ENCODE results near the gene KIF5B. TPM values are rescaled to one million over a fixed set of nuclear protein-coding genes. Genes with fewer than 3 reads are reported as not detected.
"Not testable (repeated sequence)": the region's sequence is repeated elsewhere in the genome, so short reads cannot be mapped to it uniquely, and the experiment has no call there.

The KIF5B gene
- total and polyA plus RNA-seq, 2 donors (not counting 1 experiment from before 2014, with no cell fraction given): 109 to 160 TPM

DNA sequence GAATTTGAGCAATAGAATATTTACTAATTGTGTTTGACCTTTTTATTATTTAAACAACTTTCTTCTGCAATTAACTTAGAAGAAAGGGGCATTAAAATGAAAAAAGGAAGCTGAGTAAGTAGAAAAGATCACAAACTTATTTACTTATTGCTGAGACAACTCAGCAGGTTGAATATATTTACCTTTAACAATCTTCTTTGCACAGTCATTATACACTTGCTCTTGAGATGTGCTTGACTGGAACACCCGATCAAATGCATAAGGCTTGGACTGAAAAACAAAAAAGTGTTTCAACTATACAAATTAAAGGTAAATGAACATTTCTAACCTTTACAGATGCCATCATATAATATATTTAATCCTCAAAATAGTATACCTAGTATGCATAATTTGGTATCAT lies 7.9 kb downstream of the KIF5B start:
- Histone ChIP-seq H3K27ac (ENCODE audit: insufficient read depth, low read length) (no peak overlapping the region), H3K4me2 (ENCODE audit: extremely low read depth, insufficient read depth, low read length) (no peak overlapping the region), H3K4me1 (ENCODE audit: control insufficient read depth, extremely low read depth, insufficient read depth, low read length) (peaks cover 7% of the 10 kb centered on the region), H3K4me3 (replicated peaks in 1 of 4; ENCODE audit: control extremely low read depth in 1 of 4, insufficient read depth in 1 of 4, low read depth in 3 of 4, low read length in 4 of 4) (no peak overlapping the region), H3K9me3 (ENCODE audit: control insufficient read depth, insufficient read depth, low read depth, low read length) (no peaks in the 10 kb centered on the region), H3K9ac (ENCODE audit: insufficient read depth, low read length) (no peak overlapping the region), H3K36me3 (ENCODE audit: control insufficient read depth, insufficient read depth, low read length) (peaks cover 7% of the 10 kb centered on the region), H3K27me3 (ENCODE audit: control insufficient read depth, insufficient read depth, low read length) (no peaks in the 10 kb centered on the region), H2AFZ (ENCODE audit: low read length) (no peak overlapping the region), H3K79me2 (ENCODE audit: control insufficient read depth, insufficient read depth, low read length) (peaks cover 100% of the 10 kb centered on the region), H4K20me1 (ENCODE audit: control insufficient read depth, extremely low read depth, insufficient read depth, low read length) (peaks cover 3% of the 10 kb centered on the region)
- no peak for TF ChIP-seq EZH2 (IDR thresholded peaks at IDR 0.05; ENCODE audit: low read length, missing control alignments)
- TF ChIP-seq, protein P1, sequence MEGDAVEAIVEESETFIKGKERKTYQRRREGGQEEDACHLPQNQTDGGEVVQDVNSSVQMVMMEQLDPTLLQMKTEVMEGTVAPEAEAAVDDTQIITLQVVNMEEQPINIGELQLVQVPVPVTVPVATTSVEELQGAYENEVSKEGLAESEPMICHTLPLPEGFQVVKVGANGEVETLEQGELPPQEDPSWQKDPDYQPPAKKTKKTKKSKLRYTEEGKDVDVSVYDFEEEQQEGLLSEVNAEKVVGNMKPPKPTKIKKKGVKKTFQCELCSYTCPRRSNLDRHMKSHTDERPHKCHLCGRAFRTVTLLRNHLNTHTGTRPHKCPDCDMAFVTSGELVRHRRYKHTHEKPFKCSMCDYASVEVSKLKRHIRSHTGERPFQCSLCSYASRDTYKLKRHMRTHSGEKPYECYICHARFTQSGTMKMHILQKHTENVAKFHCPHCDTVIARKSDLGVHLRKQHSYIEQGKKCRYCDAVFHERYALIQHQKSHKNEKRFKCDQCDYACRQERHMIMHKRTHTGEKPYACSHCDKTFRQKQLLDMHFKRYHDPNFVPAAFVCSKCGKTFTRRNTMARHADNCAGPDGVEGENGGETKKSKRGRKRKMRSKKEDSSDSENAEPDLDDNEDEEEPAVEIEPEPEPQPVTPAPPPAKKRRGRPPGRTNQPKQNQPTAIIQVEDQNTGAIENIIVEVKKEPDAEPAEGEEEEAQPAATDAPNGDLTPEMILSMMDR (conservative IDR thresholded peaks at IDR 0.05 in 1 of 2, IDR thresholded peaks at IDR 0.05 in 1 of 2; ENCODE audit: low read depth in 1 of 2, low read length in 2 of 2): no peak
- no peak for DNase-seq (ENCODE audit: low read depth in 2 of 2)

DNA sequence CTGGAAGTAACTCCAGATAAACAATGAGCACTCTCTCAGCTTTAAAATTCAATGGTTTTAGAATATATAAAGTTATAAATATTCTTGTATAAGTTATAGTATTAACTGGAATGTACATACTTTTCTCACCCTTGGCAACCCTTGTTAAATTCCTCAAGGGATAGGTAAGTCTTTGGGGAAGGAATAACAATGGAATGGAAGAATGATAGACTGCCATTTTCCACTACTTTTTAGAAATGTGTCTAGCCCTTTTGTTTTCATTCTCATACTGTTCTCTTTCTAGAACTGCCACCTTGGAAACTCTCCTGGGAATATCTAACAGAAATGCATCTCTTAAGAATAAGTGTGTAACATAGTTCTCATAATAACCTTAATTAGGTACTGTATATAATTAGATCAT lies 8.3 kb downstream of the KIF5B start:
- peaks cover 8% of the 10 kb centered on the region for H3K4me1 ChIP-seq (ENCODE audit: control insufficient read depth, extremely low read depth, insufficient read depth, low read length)
- no peaks in the 10 kb centered on the region for H3K27me3 ChIP-seq (ENCODE audit: control insufficient read depth, insufficient read depth, low read length)
- no peak overlapping the region for H3K4me3 ChIP-seq (replicated peaks in 1 of 4; ENCODE audit: control extremely low read depth in 1 of 4, insufficient read depth in 1 of 4, low read depth in 3 of 4, low read length in 4 of 4)
- H4K20me1 ChIP-seq (ENCODE audit: control insufficient read depth, extremely low read depth, insufficient read depth, low read length): peaks cover 3% of the 10 kb centered on the region
- no peak overlapping the region for H3K9ac ChIP-seq (ENCODE audit: insufficient read depth, low read length)
- H3K9me3 ChIP-seq (ENCODE audit: control insufficient read depth, insufficient read depth, low read depth, low read length): no peaks in the 10 kb centered on the region
- H3K27ac ChIP-seq (ENCODE audit: insufficient read depth, low read length): no peak overlapping the region
- peaks cover 7% of the 10 kb centered on the region for H3K36me3 ChIP-seq (ENCODE audit: control insufficient read depth, insufficient read depth, low read length)
- TF ChIP-seq, protein P1 (conservative IDR thresholded peaks at IDR 0.05 in 1 of 2, IDR thresholded peaks at IDR 0.05 in 1 of 2; ENCODE audit: low read depth in 1 of 2, low read length in 2 of 2): no peak
- no peak for TF ChIP-seq EZH2 (IDR thresholded peaks at IDR 0.05; ENCODE audit: low read length, missing control alignments)
- no peak overlapping the region for H2AFZ ChIP-seq (ENCODE audit: low read length)
- H3K4me2 ChIP-seq (ENCODE audit: extremely low read depth, insufficient read depth, low read length): no peak overlapping the region
- peaks cover 99% of the 10 kb centered on the region for H3K79me2 ChIP-seq (ENCODE audit: control insufficient read depth, insufficient read depth, low read length)
- DNase-seq (ENCODE audit: low read depth in 2 of 2): peak in 1 of 2 donors; percentile 45

DNA sequence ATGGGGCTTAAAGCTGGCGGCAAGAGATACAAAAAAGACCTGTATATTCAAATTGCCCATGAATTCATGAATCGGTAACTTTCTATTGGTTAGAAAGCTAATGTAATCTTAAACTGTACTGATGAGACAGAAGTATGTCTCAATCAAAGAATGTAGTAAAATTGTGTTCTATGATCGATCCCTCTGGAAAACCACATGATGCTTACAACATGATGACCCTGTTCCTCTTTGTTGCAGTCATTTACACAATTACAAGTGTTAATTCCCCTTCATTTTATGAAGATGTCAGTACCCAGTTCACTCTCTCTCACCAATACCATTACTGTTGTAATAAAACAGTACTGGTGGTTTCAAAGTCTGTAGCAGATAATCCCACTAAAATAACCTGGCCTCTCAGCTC lies 10.1 kb downstream of the KIF5B start:
- no peak for TF ChIP-seq EZH2 (IDR thresholded peaks at IDR 0.05; ENCODE audit: low read length, missing control alignments)
- TF ChIP-seq, protein P1 (conservative IDR thresholded peaks at IDR 0.05 in 1 of 2, IDR thresholded peaks at IDR 0.05 in 1 of 2; ENCODE audit: low read depth in 1 of 2, low read length in 2 of 2): no peak
- peaks cover 10% of the 10 kb centered on the region for H3K4me1 ChIP-seq (ENCODE audit: control insufficient read depth, extremely low read depth, insufficient read depth, low read length)
- DNase-seq (ENCODE audit: low read depth in 2 of 2): no peak
- no peak overlapping the region for H3K9ac ChIP-seq (ENCODE audit: insufficient read depth, low read length)
- no peak overlapping the region for H3K4me3 ChIP-seq (replicated peaks in 1 of 4; ENCODE audit: control extremely low read depth in 1 of 4, insufficient read depth in 1 of 4, low read depth in 3 of 4, low read length in 4 of 4)
- no peak overlapping the region for H3K4me2 ChIP-seq (ENCODE audit: extremely low read depth, insufficient read depth, low read length)
- H3K36me3 ChIP-seq (ENCODE audit: control insufficient read depth, insufficient read depth, low read length): peaks cover 7% of the 10 kb centered on the region
- no peaks in the 10 kb centered on the region for H3K27me3 ChIP-seq (ENCODE audit: control insufficient read depth, insufficient read depth, low read length)
- H4K20me1 ChIP-seq (ENCODE audit: control insufficient read depth, extremely low read depth, insufficient read depth, low read length): no peaks in the 10 kb centered on the region
- no peaks in the 10 kb centered on the region for H3K9me3 ChIP-seq (ENCODE audit: control insufficient read depth, insufficient read depth, low read depth, low read length)
- H3K79me2 ChIP-seq (ENCODE audit: control insufficient read depth, insufficient read depth, low read length): peaks cover 97% of the 10 kb centered on the region
- H2AFZ ChIP-seq (ENCODE audit: low read length): no peak overlapping the region
- no peak overlapping the region for H3K27ac ChIP-seq (ENCODE audit: insufficient read depth, low read length)

DNA sequence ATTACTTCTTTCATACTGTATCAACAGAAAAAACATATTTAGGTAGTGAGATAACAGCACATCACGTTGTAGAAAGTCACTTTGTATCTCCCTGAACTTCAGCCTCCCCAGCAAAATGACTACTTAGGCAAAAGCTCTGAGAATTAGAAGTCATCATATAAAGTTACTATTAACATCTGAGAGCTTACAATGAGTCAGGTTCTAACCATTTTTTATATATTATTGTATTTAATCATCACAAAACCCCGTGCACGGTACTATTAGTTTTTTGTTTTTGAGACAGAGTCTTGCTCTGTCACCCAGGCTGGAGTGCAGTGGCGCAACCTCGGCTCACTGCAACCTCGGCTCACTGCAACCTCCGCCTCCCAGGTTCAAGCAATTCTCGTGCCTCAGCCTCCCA lies 13.5 kb downstream of the KIF5B start:
- H3K79me2 ChIP-seq (ENCODE audit: control insufficient read depth, insufficient read depth, low read length): peaks cover 90% of the 10 kb centered on the region
- DNase-seq (ENCODE audit: low read depth in 2 of 2): peak; percentile 51 to 71
- H3K4me1 ChIP-seq (ENCODE audit: control insufficient read depth, extremely low read depth, insufficient read depth, low read length); H3K9ac ChIP-seq (ENCODE audit: insufficient read depth, low read length); H3K36me3 ChIP-seq (ENCODE audit: control insufficient read depth, insufficient read depth, low read length); H3K9me3 ChIP-seq (ENCODE audit: control insufficient read depth, insufficient read depth, low read depth, low read length); H4K20me1 ChIP-seq (ENCODE audit: control insufficient read depth, extremely low read depth, insufficient read depth, low read length); H3K27me3 ChIP-seq (ENCODE audit: control insufficient read depth, insufficient read depth, low read length); H3K4me3 ChIP-seq (replicated peaks in 1 of 4; ENCODE audit: control extremely low read depth in 1 of 4, insufficient read depth in 1 of 4, low read depth in 3 of 4, low read length in 4 of 4); H2AFZ ChIP-seq (ENCODE audit: low read length): not testable (repeated sequence)
- H3K4me2 ChIP-seq (ENCODE audit: extremely low read depth, insufficient read depth, low read length): peak overlapping the region; percentile 38
- peak overlapping the region; percentile 53 for H3K27ac ChIP-seq (ENCODE audit: insufficient read depth, low read length)
